Measurements from ENCODE around the gene SALL1.

DNA sequence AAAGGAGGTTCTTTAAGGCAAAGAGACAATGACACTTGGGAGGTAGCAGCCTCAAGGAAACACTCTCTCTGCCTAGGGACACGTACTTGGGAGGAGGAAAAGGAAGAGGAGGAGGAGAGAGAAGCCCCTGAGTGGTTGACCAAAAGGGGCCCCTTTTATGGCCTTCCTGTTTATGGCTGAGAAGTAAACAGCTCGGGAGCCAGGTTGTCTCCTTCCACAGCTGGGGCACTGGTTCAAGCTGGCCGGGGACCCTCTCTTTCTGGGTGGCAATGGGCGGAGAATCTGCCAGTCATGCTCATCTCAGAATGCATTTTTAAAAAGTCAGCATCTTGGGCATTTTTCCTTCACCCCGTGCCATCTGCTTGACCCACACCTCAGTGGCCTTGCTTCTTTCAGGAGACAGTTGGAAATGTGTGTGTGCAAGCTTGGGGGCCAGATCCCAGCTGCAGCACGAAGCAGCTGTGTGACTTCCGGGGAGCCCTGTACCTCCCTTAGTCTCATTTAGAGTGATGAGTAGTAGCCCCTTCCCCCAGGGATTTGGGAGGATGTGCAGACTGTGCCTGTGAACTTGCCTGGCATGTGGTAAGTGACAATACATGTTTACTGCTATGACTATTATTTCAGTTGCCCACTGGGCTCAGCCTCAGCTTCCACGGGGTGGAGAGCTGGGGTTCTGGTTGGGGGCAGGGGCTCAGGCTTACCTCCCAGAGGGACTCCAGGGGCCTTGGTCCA, 33.8 kb upstream of the SALL1 start:
- TF ChIP-seq, protein P1, sequence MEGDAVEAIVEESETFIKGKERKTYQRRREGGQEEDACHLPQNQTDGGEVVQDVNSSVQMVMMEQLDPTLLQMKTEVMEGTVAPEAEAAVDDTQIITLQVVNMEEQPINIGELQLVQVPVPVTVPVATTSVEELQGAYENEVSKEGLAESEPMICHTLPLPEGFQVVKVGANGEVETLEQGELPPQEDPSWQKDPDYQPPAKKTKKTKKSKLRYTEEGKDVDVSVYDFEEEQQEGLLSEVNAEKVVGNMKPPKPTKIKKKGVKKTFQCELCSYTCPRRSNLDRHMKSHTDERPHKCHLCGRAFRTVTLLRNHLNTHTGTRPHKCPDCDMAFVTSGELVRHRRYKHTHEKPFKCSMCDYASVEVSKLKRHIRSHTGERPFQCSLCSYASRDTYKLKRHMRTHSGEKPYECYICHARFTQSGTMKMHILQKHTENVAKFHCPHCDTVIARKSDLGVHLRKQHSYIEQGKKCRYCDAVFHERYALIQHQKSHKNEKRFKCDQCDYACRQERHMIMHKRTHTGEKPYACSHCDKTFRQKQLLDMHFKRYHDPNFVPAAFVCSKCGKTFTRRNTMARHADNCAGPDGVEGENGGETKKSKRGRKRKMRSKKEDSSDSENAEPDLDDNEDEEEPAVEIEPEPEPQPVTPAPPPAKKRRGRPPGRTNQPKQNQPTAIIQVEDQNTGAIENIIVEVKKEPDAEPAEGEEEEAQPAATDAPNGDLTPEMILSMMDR (IDR thresholded peaks at IDR 0.05; ENCODE audit: control extremely low read depth in 1 of 3, insufficient read depth in 1 of 3, low read depth in 1 of 3, low read length in 3 of 3) = no peak
- TF ChIP-seq EP300 (IDR thresholded peaks at IDR 0.05; ENCODE audit: borderline replicate concordance in 1 of 2, low read depth in 2 of 2, low read length in 2 of 2) (no peak), SIRT6 (IDR thresholded peaks at IDR 0.05; ENCODE audit: low read length) (no peak), CHD2 (IDR thresholded peaks at IDR 0.05; ENCODE audit: low read length) (no peak), CBX5 (IDR thresholded peaks at IDR 0.05; ENCODE audit: low read depth, low read length) (no peak), EZH2 (IDR thresholded peaks at IDR 0.05; ENCODE audit: low read depth, low read length, severe bottlenecking) (no peak), RAD21 (IDR thresholded peaks at IDR 0.05 in 1 of 2, conservative IDR thresholded peaks at IDR 0.05 in 1 of 2; ENCODE audit: low read depth in 2 of 2, low read length in 2 of 2) (no peak), TAF1 (IDR thresholded peaks at IDR 0.05; ENCODE audit: low read depth, low read length) (no peak), POLR2AphosphoS5 (IDR thresholded peaks at IDR 0.05; ENCODE audit: low read depth, low read length) (no peak), RNF2 (IDR thresholded peaks at IDR 0.05; ENCODE audit: borderline replicate concordance, low read depth, low read length, missing control alignments, poor library complexity, severe bottlenecking) (no peak), CHD1 (IDR thresholded peaks at IDR 0.05; ENCODE audit: low read depth, low read length) (no peak), MAFK (IDR thresholded peaks at IDR 0.05; ENCODE audit: low read depth, low read length) (no peak), RFX5 (IDR thresholded peaks at IDR 0.05; ENCODE audit: borderline replicate concordance, low read depth, low read length) (no peak)

All from H1 (cell line).